Measurements from ENCODE around the gene RNF39. TPM values are rescaled to one million over a fixed set of nuclear protein-coding genes. Genes with fewer than 3 reads are reported as not detected.

Gene RNF39
- total and polyA plus RNA-seq, 2 of the 13 experiments (the other 11 are each of a cell fraction or from before 2014, with no cell fraction given) = 0.13 to 1.8 TPM

- peak; percentile 75; the same call in 1 of the 2 replicates for TF ChIP-seq ZNF274 (CRISPR knock-in tag; IDR thresholded peaks at IDR 0.05)
- TF ChIP-seq U2AF1 (optimal IDR thresholded peaks at IDR 0.05; ENCODE audit: low read depth, low read length) = peak; percentile 68
- peak; percentile 50; the same call in 1 of the 2 replicates for TF ChIP-seq SIN3B (IDR thresholded peaks at IDR 0.05; ENCODE audit: low read length)
- peak; percentile 75; the same call in 1 of the 2 replicates for TF ChIP-seq ZBTB38 (CRISPR knock-in tag; IDR thresholded peaks at IDR 0.05)
- TF ChIP-seq SOX6 (IDR thresholded peaks at IDR 0.05) = no peak
- peak; percentile 75 for TF ChIP-seq SOX6 (CRISPR knock-in tag; IDR thresholded peaks at IDR 0.05)
- no peak for TF ChIP-seq ZNF230 (CRISPR knock-in tag; IDR thresholded peaks at IDR 0.05)
- TF ChIP-seq ZNF124 (CRISPR knock-in tag; IDR thresholded peaks at IDR 0.05) = 0 out of 2 replicates have a peak, but pooled peaks have one; percentile 46
- peak; percentile 65 to 85 for TF ChIP-seq POLR2A (IDR thresholded peaks at IDR 0.05; ENCODE audit: insufficient read depth in 1 of 2, low read depth in 2 of 2, low read length in 2 of 2)
- no peak for TF ChIP-seq TCF7L2 (IDR thresholded peaks at IDR 0.05; ENCODE audit: low read depth, low read length)
- TF ChIP-seq ZNF770 (CRISPR knock-in tag; IDR thresholded peaks at IDR 0.05) = peak; percentile 80
- TF ChIP-seq YY1 (IDR thresholded peaks at IDR 0.05; ENCODE audit: insufficient read depth, insufficient replicate concordance, low read depth, low read length) = peak; percentile 67
- TF ChIP-seq MZF1 (CRISPR knock-in tag; IDR thresholded peaks at IDR 0.05; ENCODE audit: borderline replicate concordance) = no peak
- no peak for TF ChIP-seq ZNF18 (CRISPR knock-in tag; IDR thresholded peaks at IDR 0.05; ENCODE audit: insufficient replicate concordance)
- TF ChIP-seq ATF2 (CRISPR knock-in tag; IDR thresholded peaks at IDR 0.05) = peak; percentile 91
- TF ChIP-seq ZNF576 (CRISPR knock-in tag; IDR thresholded peaks at IDR 0.05) = no peak
- no peak for TF ChIP-seq CBX2 (IDR thresholded peaks at IDR 0.05; ENCODE audit: low read depth, low read length)
- no peak for TF ChIP-seq CBX2 (CRISPR knock-in tag; IDR thresholded peaks at IDR 0.05; ENCODE audit: low read depth)
- TF ChIP-seq ZNF781 (CRISPR knock-in tag; IDR thresholded peaks at IDR 0.05; ENCODE audit: borderline replicate concordance, not compliant biosample characterization) = no peak
- no peak; the same call in 1 of the 2 replicates for TF ChIP-seq ZBTB33 (CRISPR knock-in tag; IDR thresholded peaks at IDR 0.05)
- peak; percentile 54; the same call in 1 of the 2 replicates for TF ChIP-seq KLF6 (CRISPR knock-in tag; IDR thresholded peaks at IDR 0.05)
- no peak for TF ChIP-seq ZNF296 (CRISPR knock-in tag; conservative IDR thresholded peaks at IDR 0.05)
Observed at GRCh38 chr6:30066577-30067459, 8.8 kb downstream of the RNF39 start, which contains the start of gene PPP1R11 (continued).

All from HepG2 (cell line).